Effector memory CD4-positive, alpha-beta T cell (primary cell): ENCODE measurements around the gene PVALB.

Experiments used
- DNase-seq, 3 donors: peaks; one replicate each; pipeline ENCODE4 v3.0.0-alpha.2; 2020
- H3K27ac ChIP-seq: 2 replicates; pipeline ENCODE4 v1.7.0; 2013; ENCODE audit warnings: mild to moderate bottlenecking, low read length, moderate library complexity; ENCODE audit not compliant: insufficient read depth, poor library complexity, severe bottlenecking
- H3K27me3 ChIP-seq: replicated peaks from 2 replicates; pipeline ENCODE4 v1.7.0; 2013; ENCODE audit warnings: mild to moderate bottlenecking, low read length; ENCODE audit not compliant: insufficient read depth, control insufficient read depth, poor library complexity, severe bottlenecking
- H3K36me3 ChIP-seq: 2 replicates; pipeline ENCODE4 v1.7.0; 2013; ENCODE audit warnings: mild to moderate bottlenecking, low read length, moderate library complexity; ENCODE audit not compliant: control insufficient read depth, insufficient read depth
- H3K4me1 ChIP-seq: 2 replicates; pipeline ENCODE4 v1.7.0; 2013; ENCODE audit warnings: low read length, mild to moderate bottlenecking; ENCODE audit not compliant: control insufficient read depth, insufficient read depth, poor library complexity, severe bottlenecking
- H3K4me3 ChIP-seq: 2 replicates; pipeline ENCODE4 v1.7.0; 2013; ENCODE audit warnings: low read length, low read depth, mild to moderate bottlenecking; ENCODE audit not compliant: insufficient read depth, poor library complexity, severe bottlenecking
- H3K9me3 ChIP-seq: 2 replicates; pipeline ENCODE4 v1.7.0; 2013; ENCODE audit warnings: mild to moderate bottlenecking, low read length, moderate library complexity; ENCODE audit not compliant: control insufficient read depth

Gene PVALB

GRCh38 chr22:36768141-36768540 lies 48.7 kb downstream of the PVALB start:
- DNase-seq, result no peak
- Histone ChIP-seq H3K36me3 (no peaks in the 10 kb centered on the region), H3K4me3 (no peak overlapping the region), H3K27me3 (no peaks in the 10 kb centered on the region), H3K4me1 (no peaks in the 10 kb centered on the region), H3K9me3 (no peaks in the 10 kb centered on the region), H3K27ac (no peak overlapping the region)

- Histone ChIP-seq H3K9me3 (no peaks in the 10 kb centered on the region), H3K4me1 (no peaks in the 10 kb centered on the region), H3K4me3 (no peak overlapping the region), H3K27me3 (no peaks in the 10 kb centered on the region), H3K36me3 (no peaks in the 10 kb centered on the region), H3K27ac (no peak overlapping the region)
- no peak for DNase-seq
These were observed 49.6 kb downstream of the PVALB start for GRCh38 chr22:36767035-36767775.

- Histone ChIP-seq H3K9me3 (no peaks in the 10 kb centered on the region), H3K27me3 (no peaks in the 10 kb centered on the region), H3K36me3 (no peaks in the 10 kb centered on the region), H3K4me1 (no peaks in the 10 kb centered on the region), H3K4me3 (no peak overlapping the region), H3K27ac (no peak overlapping the region)
- no peak for DNase-seq
These were observed 50.8 kb downstream of the PVALB start for GRCh38 chr22:36765943-36766450.

- Histone ChIP-seq H3K27me3 (no peaks in the 10 kb centered on the region), H3K4me3 (no peak overlapping the region), H3K4me1 (no peaks in the 10 kb centered on the region), H3K27ac (no peak overlapping the region), H3K9me3 (no peaks in the 10 kb centered on the region), H3K36me3 (no peaks in the 10 kb centered on the region)
- DNase-seq, result no peak
These were observed 51.5 kb downstream of the PVALB start for GRCh38 chr22:36765131-36765942.

GRCh38 chr22:36764641-36765040 lies 52.2 kb downstream of the PVALB start:
- H3K9me3 ChIP-seq, result no peaks in the 10 kb centered on the region
- H3K27ac ChIP-seq, result no peak overlapping the region
- no peaks in the 10 kb centered on the region for H3K36me3 ChIP-seq
- no peak for DNase-seq
- H3K4me3 ChIP-seq, result no peak overlapping the region
- no peaks in the 10 kb centered on the region for H3K27me3 ChIP-seq
- no peaks in the 10 kb centered on the region for H3K4me1 ChIP-seq

- Histone ChIP-seq H3K9me3 (no peaks in the 10 kb centered on the region), H3K27me3 (no peaks in the 10 kb centered on the region), H3K27ac (no peak overlapping the region), H3K4me1 (no peaks in the 10 kb centered on the region), H3K36me3 (no peaks in the 10 kb centered on the region), H3K4me3 (no peak overlapping the region)
- no peak for DNase-seq
These were observed 52.8 kb downstream of the PVALB start for GRCh38 chr22:36764060-36764459.

- H3K4me3 ChIP-seq, result no peak overlapping the region
- H3K9me3 ChIP-seq, result no peaks in the 10 kb centered on the region
- H3K27ac ChIP-seq, result no peak overlapping the region
- H3K27me3 ChIP-seq, result no peaks in the 10 kb centered on the region
- no peaks in the 10 kb centered on the region for H3K4me1 ChIP-seq
- DNase-seq, result no peak
- H3K36me3 ChIP-seq, result no peaks in the 10 kb centered on the region
These were observed 53.3 kb downstream of the PVALB start for GRCh38 chr22:36763576-36763975.

GRCh38 chr22:36762687-36763260 lies 54.1 kb downstream of the PVALB start:
- DNase-seq, result no peak
- Histone ChIP-seq H3K9me3 (no peaks in the 10 kb centered on the region), H3K36me3 (no peaks in the 10 kb centered on the region), H3K4me3 (no peak overlapping the region), H3K27me3 (no peaks in the 10 kb centered on the region), H3K27ac (no peak overlapping the region), H3K4me1 (no peaks in the 10 kb centered on the region)

- Histone ChIP-seq H3K9me3 (no peaks in the 10 kb centered on the region), H3K4me3 (no peak overlapping the region), H3K36me3 (no peaks in the 10 kb centered on the region), H3K27me3 (no peaks in the 10 kb centered on the region), H3K4me1 (no peaks in the 10 kb centered on the region), H3K27ac (no peak overlapping the region)
- no peak for DNase-seq
These were observed 55.1 kb downstream of the PVALB start for GRCh38 chr22:36761553-36762240.
